GM12878 (cell line): Measurements from ENCODE around the gene TRH. TPM values are rescaled to one million over a fixed set of nuclear protein-coding genes. Genes with fewer than 3 reads are reported as not detected.

Experiments used
- ATAC-seq: fragments of 200-7000 bp; cut with Tn5 transposase; 3 replicates; pipeline ENCODE4 v1.9.1; 2020; ENCODE audit warnings: mild to moderate bottlenecking, moderate library complexity
- BruUV-seq: library from RNA; stranded (reverse); fragments of 400-500 nt; replicated peaks from 2 replicates; lab custom pipeline; 2021; lab: Mats Ljungman, UMichigan
- CTCF ChIA-PET: fragments of 300-600 bp; sonication (Branson Sonifier 250); formaldehyde crosslinking; extraction: SDS; loops from one replicate; lab custom pipeline; 2021; ENCODE audit warnings: inconsistent platforms; lab: Yijun Ruan, JAX
- POLR2A ChIA-PET: fragments of 350-600 bp; formaldehyde crosslinking; extraction: SDS; loops from one replicate; lab custom pipeline; 2021; ENCODE audit warnings: inconsistent platforms; lab: Charles Lee
- RAD21 ChIA-PET: fragments of 300-600 bp; sonication (Branson Sonifier 250); formaldehyde crosslinking; loops from one replicate; lab custom pipeline; 2023; ENCODE audit warnings: antibody characterized with exemption; ENCODE audit not compliant: unreplicated experiment; lab: Charles Lee
- SMC1A ChIA-PET: fragments of 300-600 bp; sonication (Branson Sonifier 250); formaldehyde crosslinking; loops from one replicate; lab custom pipeline; 2023; ENCODE audit not compliant: unreplicated experiment, uncharacterized antibody; lab: Charles Lee
- DNase-seq: peaks from one replicate; pipeline ENCODE4 v3.0.0-alpha.2; 2011; ENCODE audit warnings: low read depth, low spot score
- FAIRE-seq: peaks from 3 replicates; lab custom pipeline; 2011; peaks lifted over from hg19 to GRCh38; lab: Jason Lieb, UNC
- H2AFZ ChIP-seq: 2 replicates; pipeline ENCODE4 v1.6.0; 2011; ENCODE audit warnings: low read depth, low read length, control low read depth; ENCODE audit not compliant: control insufficient read depth
- H3K27ac ChIP-seq: 2 replicates; pipeline ENCODE4 v1.5.1; 2011; ENCODE audit warnings: control low read depth; ENCODE audit not compliant: control insufficient read depth, insufficient read depth
- H3K27me3 ChIP-seq, 2 experiments: replicated peaks in 1 of 2; 2 replicates each; pipeline versions ENCODE4 v1.6.0 to v1.6.1; 2011; ENCODE audit warnings: low read length in 1 of 2; ENCODE audit not compliant: control insufficient read depth in 2 of 2, insufficient read depth in 2 of 2
- H3K36me3 ChIP-seq, 2 experiments: 2 replicates each; pipeline ENCODE4 v1.5.1; 2011; ENCODE audit warnings: low read length in 1 of 2; ENCODE audit not compliant: control insufficient read depth in 2 of 2, insufficient read depth in 2 of 2
- H3K4me1 ChIP-seq: 2 replicates; pipeline ENCODE4 v1.6.1; 2011; ENCODE audit warnings: mild to moderate bottlenecking, low read length, moderate library complexity, mixed read lengths; ENCODE audit not compliant: control insufficient read depth, insufficient read depth
- H3K4me2 ChIP-seq: 2 replicates; pipeline ENCODE4 v1.6.0; 2011; ENCODE audit warnings: control low read depth; ENCODE audit not compliant: control insufficient read depth, insufficient read depth
- H3K4me3 ChIP-seq: fragments of 200-600 bp; sonication (generic); 2 replicates; pipeline ENCODE4 v1.5.1; 2016
- H3K79me2 ChIP-seq: 2 replicates; pipeline ENCODE4 v1.6.0; 2011; ENCODE audit warnings: low read length; ENCODE audit not compliant: control insufficient read depth, insufficient read depth
- H3K9ac ChIP-seq: 2 replicates; pipeline ENCODE4 v1.8.0; 2011; ENCODE audit warnings: low read length, control low read depth, mixed read lengths; ENCODE audit not compliant: control insufficient read depth, insufficient read depth
- H3K9me3 ChIP-seq: replicated peaks from 3 replicates; pipeline ENCODE4 v1.5.1; 2011; ENCODE audit warnings: mild to moderate bottlenecking, low read length; ENCODE audit not compliant: control insufficient read depth, insufficient read depth
- H4K20me1 ChIP-seq: 2 replicates; pipeline ENCODE4 v1.6.0; 2011; ENCODE audit not compliant: control insufficient read depth, insufficient read depth
- CEBPB ChIP-seq, 2 experiments: fragments of 150-350 bp in 1 of 2; IDR thresholded peaks; 2 replicates each; pipeline ENCODE4 v1.6.1; 2012 to 2014; ENCODE audit warnings: low read depth in 2 of 2, low read length in 2 of 2, borderline replicate concordance in 1 of 2, inconsistent platforms in 1 of 2
- CREB1 ChIP-seq: IDR thresholded peaks from 2 replicates; pipeline ENCODE4 v1.6.1; 2012; ENCODE audit warnings: low read depth, mild to moderate bottlenecking, inconsistent platforms
- EED ChIP-seq: sonication (generic); IDR thresholded peaks from 2 replicates; pipeline ENCODE4 v1.6.1; 2016; ENCODE audit warnings: antibody characterized with exemption, low read depth
- FOS ChIP-seq: IDR thresholded peaks from 3 replicates; pipeline ENCODE4 v1.6.1; 2011; ENCODE audit warnings: borderline replicate concordance; ENCODE audit not compliant: insufficient read length; ENCODE audit errors: extremely low read depth
- MEF2A ChIP-seq: IDR thresholded peaks from 2 replicates; pipeline ENCODE4 v1.6.1; 2011; ENCODE audit warnings: low read depth, mild to moderate bottlenecking, low read length, moderate library complexity; ENCODE audit not compliant: insufficient read depth
- MTA3 ChIP-seq: IDR thresholded peaks from 2 replicates; pipeline ENCODE4 v1.6.1; 2012; ENCODE audit warnings: low read length, inconsistent platforms, borderline replicate concordance
- NFXL1 ChIP-seq: fragments of 450-650 bp; IDR thresholded peaks from 2 replicates; pipeline ENCODE4 v1.6.1; 2017; ENCODE audit warnings: antibody characterized with exemption, mild to moderate bottlenecking, borderline replicate concordance
- PBX3 ChIP-seq: IDR thresholded peaks from 2 replicates; pipeline ENCODE4 v1.6.1; 2011; ENCODE audit warnings: mild to moderate bottlenecking, low read depth, low read length, moderate library complexity; ENCODE audit not compliant: insufficient replicate concordance
- POLR2A ChIP-seq: IDR thresholded peaks from 2 replicates; pipeline ENCODE4 v1.6.1; 2011; ENCODE audit warnings: low read depth, mild to moderate bottlenecking, low read length
- POU2F2 ChIP-seq: IDR thresholded peaks from 3 replicates; pipeline ENCODE4 v1.6.1; 2011; ENCODE audit warnings: low read depth, mild to moderate bottlenecking, low read length, borderline replicate concordance
- RB1 ChIP-seq: fragments of 450-650 bp; formaldehyde crosslinking; IDR thresholded peaks from 2 replicates; pipeline ENCODE4 v1.6.1; 2017; ENCODE audit warnings: mild to moderate bottlenecking, borderline replicate concordance
- SP1 ChIP-seq: IDR thresholded peaks from one replicate; pipeline ENCODE4 v1.6.1; 2011; ENCODE audit warnings: low read depth, low read length
- SREBF2 ChIP-seq: IDR thresholded peaks from 2 replicates; pipeline ENCODE4 v1.6.1; 2012; ENCODE audit warnings: mild to moderate bottlenecking, low read length
- SUZ12 ChIP-seq: fragments of 200-600 bp; sonication (generic); IDR thresholded peaks from one replicate; pipeline ENCODE4 v1.6.1; 2018; ENCODE audit warnings: antibody characterized with exemption, mild to moderate bottlenecking; ENCODE audit not compliant: unreplicated experiment
- TARDBP ChIP-seq: IDR thresholded peaks from 2 replicates; pipeline ENCODE4 v1.6.1; 2016; ENCODE audit warnings: borderline replicate concordance
- TBL1XR1 ChIP-seq: IDR thresholded peaks from 2 replicates; pipeline ENCODE4 v1.6.1; 2012; ENCODE audit warnings: low read depth, low read length, improper control_type of control experiment
- TCF3 ChIP-seq: IDR thresholded peaks from 2 replicates; pipeline ENCODE4 v1.6.1; 2012; ENCODE audit warnings: low read depth, mild to moderate bottlenecking, low read length, borderline replicate concordance; ENCODE audit not compliant: insufficient read depth
- USF1 ChIP-seq: IDR thresholded peaks from 2 replicates; pipeline ENCODE4 v1.6.1; 2011; ENCODE audit warnings: borderline replicate concordance, low read depth, mild to moderate bottlenecking, moderate library complexity, mixed read lengths, low read length; ENCODE audit not compliant: insufficient read depth; ENCODE audit errors: extremely low read length
- YY1 ChIP-seq: IDR thresholded peaks from 2 replicates; pipeline ENCODE4 v1.6.1; 2011; ENCODE audit warnings: low read depth, mild to moderate bottlenecking, low read length
- WGBS: methylation state at CpG from one replicate; pipeline ENCODE4 v1.1.6; 2016; ENCODE audit warnings: low lambda C conversion rate; ENCODE audit not compliant: insufficient replicate concordance, insufficient coverage; ENCODE audit errors: missing lambda C conversion rate; 5-methylcytosine and 5-hydroxymethylcytosine counted together
- in situ Hi-C: fragments of 300-500 bp; cut with MboI; formaldehyde crosslinking; loops from 9 replicates; pipeline ENCODE4 v1.14.3; 2018; ENCODE audit warnings: mixed read lengths
- intact Hi-C: fragments of 100-400 bp; cut with micrococcal nuclease; formaldehyde crosslinking; loops from one replicate; pipeline ENCODE4 v1.14.2; 2022; ENCODE audit not compliant: unreplicated experiment
- polyA plus RNA-seq, 11 experiments: library from polyadenylated mRNA; depleted of rRNA in 4 of 11; unstranded in 6 of 11; stranded (reverse) in 5 of 11; fragments of >200 nt; fragmentation: Nextera tagmentation in 4 of 11; fragmentation: Illumina TruSeq in 1 of 11; extraction: Ambion mirVana in 4 of 11; extraction: Trizol in 1 of 11; gene quantifications; 1 replicate in 1 of 11; 2 replicates in 10 of 11; pipeline versions ENCODE4 v1.2.1 to v1.2.3, GENCODE V29; 2011 to 2016; ENCODE audit warnings: inconsistent platforms in 2 of 11, missing spikeins in 2 of 11, low read depth in 1 of 11
- total RNA-seq, 4 experiments: library from RNA; depleted of rRNA in 3 of 4; stranded (reverse); fragments of >200 nt in 3 of 4; fragmentation: Illumina TruSeq in 1 of 4; extraction: Trizol in 1 of 4; gene quantifications; 2 replicates each; pipeline versions ENCODE4 v1.2.1 to v1.2.3, GENCODE V29; 2013 to 2021

TRH gene
- total and polyA plus RNA-seq, 10 of the 15 experiments (the other 5 are each of a cell fraction or from before 2014, with no cell fraction given) = not detected

- TF ChIP-seq CEBPB (IDR thresholded peaks at IDR 0.05; ENCODE audit: borderline replicate concordance in 1 of 2, low read depth in 2 of 2, low read length in 2 of 2) (no peak), MTA3 (no peak), RB1 (no peak)
These were observed 21.8 kb upstream of the TRH start (continued) for GRCh38 chr3:129952556-129953355.

GRCh38 chr3:129953621-129954020, 20.9 kb upstream of the TRH start:
- ChIA-PET POLR2A (no interaction called here), SMC1A (no interaction called here), RAD21 (no interaction called here), CTCF (interaction anchor here (0.9 kb wide), 1 partner anchor 12 kb away, joined by 4 read pairs; no protein-coding TSS in a partner anchor)
- BruUV-seq = no TSS peak
- 17% methylated on average over 5 of the region's 5 CpGs for WGBS
- Histone ChIP-seq H2AFZ (no peak overlapping the region), H3K36me3 (no peaks in the 10 kb centered on the region), H3K27ac (no peak overlapping the region), H3K4me2 (no peak overlapping the region), H3K4me3 (no peak overlapping the region), H3K27me3 (no peaks in the 10 kb centered on the region; a peak in 1 of 4 replicates), H3K4me1 (no peaks in the 10 kb centered on the region), H3K9me3 (no peaks in the 10 kb centered on the region), H4K20me1 (no peaks in the 10 kb centered on the region), H3K79me2 (no peaks in the 10 kb centered on the region), H3K9ac (no peak overlapping the region)
- FAIRE-seq = no peak
- intact Hi-C loops (no loop called here), in situ Hi-C loops (no loop called here)
- DNase-seq = no peak
- ATAC-seq = no peak
- TF ChIP-seq TCF3 = no peak
- TF ChIP-seq FOS = no peak
- TF ChIP-seq CREB1 = no peak
- TF ChIP-seq USF1 = no peak
- no peak for TF ChIP-seq EED
- no peak for TF ChIP-seq NFXL1
- no peak for TF ChIP-seq PBX3
- TF ChIP-seq YY1 = no peak
- TF ChIP-seq POU2F2 = no peak
- TF ChIP-seq TBL1XR1 = no peak
- TF ChIP-seq SUZ12 = no peak
- TF ChIP-seq MEF2A = no peak
- TF ChIP-seq SP1 = no peak
- no peak for TF ChIP-seq TARDBP
- no peak for TF ChIP-seq POLR2A
- no peak for TF ChIP-seq SREBF2
